Measurements from ENCODE around the gene PKP3. TPM values are rescaled to one million over a fixed set of nuclear protein-coding genes. Genes with fewer than 3 reads are reported as not detected.
A peak's percentile ranks its signal among the peaks of the same experiment; 100 is the strongest.

Gene PKP3
- total and polyA plus RNA-seq, 2 donors (not counting 1 experiment from before 2014, with no cell fraction given): 0.78 TPM; not detected in 1

- H3K27ac Mint-ChIP-seq: peak overlapping the region; percentile 46
- ChIA-PET CTCF (interaction anchor here (1.2 to 3.0 kb wide), 5 partner anchors 9 to 201 kb away, joined by 3 to 34 read pairs (median 6); partner anchors contain the start of genes BET1L, PTDSS2 and RIC8A), POLR2A (interaction anchor here (0.9 to 2.2 kb wide), 11 partner anchors 7 to 200 kb away, joined by 3 to 23 read pairs (median 6); partner anchors contain the start of genes BET1L, HRAS, LRRC56 and PHRF1)
- H3K27ac ChIP-seq (ENCODE audit: low read length in 2 of 2): peak overlapping the region in 1 of 2 donors; percentile 3
- peaks cover 0 to 6% (median 0%) of the 10 kb centered on the region in 3 donors for H3K9me3 ChIP-seq (ENCODE audit: control extremely low read depth in 1 of 3, control insufficient read depth in 2 of 3, insufficient read depth in 1 of 3, low read length in 2 of 3)
- peak overlapping the region in 1 of 5 experiments; percentile 35 for H3K4me3 ChIP-seq (ENCODE audit: control extremely low read depth in 1 of 5, extremely low read depth in 1 of 5, insufficient read depth in 1 of 5, low read depth in 2 of 5, low read length in 4 of 5)
- H3K36me3 ChIP-seq (replicated peaks in 1 of 2; ENCODE audit: control extremely low read depth in 1 of 2, control insufficient read depth in 1 of 2, extremely low read depth in 1 of 2, insufficient read depth in 2 of 2, low read length in 1 of 2): no peaks in the 10 kb centered on the region
- DNase-seq (peak; percentile 50), ATAC-seq (ENCODE audit: low read depth) (no peak)
- H2AFZ ChIP-seq (ENCODE audit: insufficient read depth, low read depth, low read length, poor library complexity, severe bottlenecking): peak overlapping the region; percentile 44
- H3K9ac ChIP-seq (ENCODE audit: low read length): no peak overlapping the region
- no peaks in the 10 kb centered on the region for H3K27me3 Mint-ChIP-seq
- peak overlapping the region; percentile 62 for H3K4me2 ChIP-seq (replicated peaks; ENCODE audit: low read depth, low read length, poor library complexity, severe bottlenecking)
- peaks cover 10% of the 10 kb centered on the region for H4K20me1 ChIP-seq (ENCODE audit: control insufficient read depth, insufficient read depth, low read length, poor library complexity, severe bottlenecking)
- peaks cover 0 to 11% (median 0%) of the 10 kb centered on the region in 4 experiments for H3K27me3 ChIP-seq (replicated peaks in 1 of 4; ENCODE audit: control extremely low read depth in 1 of 4, control insufficient read depth in 3 of 4, insufficient read depth in 4 of 4, low read length in 3 of 4)
- TF ChIP-seq EZH2 (IDR thresholded peaks at IDR 0.05; ENCODE audit: borderline replicate concordance, insufficient read depth, low read depth, low read length, poor library complexity, severe bottlenecking): no peak
- TF ChIP-seq, protein P1, sequence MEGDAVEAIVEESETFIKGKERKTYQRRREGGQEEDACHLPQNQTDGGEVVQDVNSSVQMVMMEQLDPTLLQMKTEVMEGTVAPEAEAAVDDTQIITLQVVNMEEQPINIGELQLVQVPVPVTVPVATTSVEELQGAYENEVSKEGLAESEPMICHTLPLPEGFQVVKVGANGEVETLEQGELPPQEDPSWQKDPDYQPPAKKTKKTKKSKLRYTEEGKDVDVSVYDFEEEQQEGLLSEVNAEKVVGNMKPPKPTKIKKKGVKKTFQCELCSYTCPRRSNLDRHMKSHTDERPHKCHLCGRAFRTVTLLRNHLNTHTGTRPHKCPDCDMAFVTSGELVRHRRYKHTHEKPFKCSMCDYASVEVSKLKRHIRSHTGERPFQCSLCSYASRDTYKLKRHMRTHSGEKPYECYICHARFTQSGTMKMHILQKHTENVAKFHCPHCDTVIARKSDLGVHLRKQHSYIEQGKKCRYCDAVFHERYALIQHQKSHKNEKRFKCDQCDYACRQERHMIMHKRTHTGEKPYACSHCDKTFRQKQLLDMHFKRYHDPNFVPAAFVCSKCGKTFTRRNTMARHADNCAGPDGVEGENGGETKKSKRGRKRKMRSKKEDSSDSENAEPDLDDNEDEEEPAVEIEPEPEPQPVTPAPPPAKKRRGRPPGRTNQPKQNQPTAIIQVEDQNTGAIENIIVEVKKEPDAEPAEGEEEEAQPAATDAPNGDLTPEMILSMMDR (IDR thresholded peaks at IDR 0.05): no peak
- peak overlapping the region; percentile 52 for H3K4me3 Mint-ChIP-seq
- WGBS (ENCODE audit: insufficient coverage): 88% methylated on average over 26 of the region's 28 CpGs
- peaks cover 7 to 19% of the 10 kb centered on the region in 2 donors for H3K4me1 ChIP-seq (ENCODE audit: control insufficient read depth in 2 of 2, insufficient read depth in 2 of 2, low read length in 2 of 2)
- peaks cover 7% of the 10 kb centered on the region for H3K4me1 Mint-ChIP-seq
- intact Hi-C loops (cut with micrococcal nuclease): loop anchor here (1.0 kb wide), 2 partner anchors 41 to 200 kb away; partner anchors contain the start of genes BET1L and RIC8A
- H3K9me3 Mint-ChIP-seq (ENCODE audit: insufficient read depth): no peaks in the 10 kb centered on the region
- no peaks in the 10 kb centered on the region for H3K79me2 ChIP-seq (ENCODE audit: control insufficient read depth, insufficient read depth, low read length)
Measured at GRCh38 chr11:407651-408123, 13.7 kb downstream of the PKP3 start.
